ENCODE data around the gene ESRRA.

ESRRA gene

DNA sequence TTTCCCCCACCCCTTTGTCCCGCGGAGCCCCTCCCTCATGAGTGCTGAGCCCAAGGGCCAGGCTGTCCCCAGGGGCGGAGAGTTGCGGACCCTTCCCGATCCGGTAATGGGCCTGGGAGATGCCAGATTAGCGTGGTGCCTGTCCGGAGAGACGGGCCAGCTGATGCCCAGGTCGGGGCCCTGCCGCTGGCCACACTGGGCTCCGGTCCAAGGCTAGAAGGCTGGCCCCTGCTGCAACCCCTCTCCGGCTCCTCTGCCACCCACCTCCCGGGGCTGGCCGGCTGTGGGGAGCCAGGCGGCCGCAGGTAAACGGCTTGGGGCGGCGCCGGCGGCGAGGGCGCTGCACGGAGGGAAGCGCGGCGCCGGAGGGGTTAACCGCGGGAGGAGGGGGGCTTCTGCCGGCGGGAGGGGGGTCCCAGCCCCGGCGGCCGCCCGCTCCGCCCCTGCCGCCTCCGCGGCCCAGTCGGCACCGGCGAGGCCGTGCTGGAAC, 14.0 kb upstream of the ESRRA start, which contains the start of gene KCNK4:
KCNK4 (plus strand) TSS at position 41 of the 490 bp plus-strand sequence. CDS start 1,717 bp downstream, outside the sequence.
- TF ChIP-seq POLR2A (IDR thresholded peaks at IDR 0.05; ENCODE audit: low read depth, low read length) (no peak), SPI1 (IDR thresholded peaks at IDR 0.05; ENCODE audit: low read depth, low read length) (no peak), POU2F2 (IDR thresholded peaks at IDR 0.05; ENCODE audit: low read depth, low read length) (no peak), PAX5 (IDR thresholded peaks at IDR 0.05; ENCODE audit: insufficient read depth, low read length, severe bottlenecking) (no peak), POLR2AphosphoS5 (IDR thresholded peaks at IDR 0.05; ENCODE audit: low read depth, low read length) (no peak), TAF1 (IDR thresholded peaks at IDR 0.05; ENCODE audit: low read depth, low read length) (no peak)
- FAIRE-seq (no peak), DNase-seq (ENCODE audit: insufficient read length, low spot score) (no peak)

DNA sequence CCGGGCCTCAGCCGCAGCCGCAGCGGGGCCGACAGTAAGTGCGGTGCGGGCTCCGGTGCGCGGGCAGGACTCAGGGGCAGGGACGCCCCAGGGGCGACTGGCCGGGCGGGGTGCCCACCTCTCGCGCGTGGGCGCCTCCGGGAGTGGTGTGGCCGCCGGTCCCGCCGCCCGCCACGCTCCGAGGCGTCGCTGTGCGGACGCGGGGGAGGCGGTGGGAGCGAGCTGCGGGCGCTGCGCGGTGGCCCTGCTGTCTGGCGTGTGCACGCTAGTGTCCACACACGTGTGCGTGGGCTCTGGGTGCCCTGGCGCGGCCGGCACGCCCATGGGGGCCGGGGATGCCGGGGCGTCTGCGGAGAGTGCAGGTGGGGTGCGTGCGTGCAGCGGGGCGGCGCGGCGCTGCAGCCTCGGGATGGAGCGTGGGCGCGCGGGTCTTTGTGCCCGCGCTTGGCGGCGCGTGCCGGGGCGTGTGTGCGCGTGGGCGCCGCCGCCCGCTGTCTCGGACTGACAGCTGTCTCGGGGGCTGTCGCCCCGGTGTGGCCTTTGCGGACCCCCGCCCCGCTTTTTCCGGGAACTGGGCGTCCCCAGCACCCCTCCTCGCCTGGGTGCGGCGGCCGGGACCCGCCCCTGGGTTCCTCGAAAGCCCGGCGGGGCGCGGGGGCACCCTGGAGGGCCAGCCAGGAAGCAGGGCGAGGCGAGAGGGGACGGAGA, 13.4 kb upstream of the ESRRA start:
- FAIRE-seq, result no peak
- DNase-seq (ENCODE audit: insufficient read length, low spot score), result no peak
- TF ChIP-seq POLR2AphosphoS5 (IDR thresholded peaks at IDR 0.05; ENCODE audit: low read depth, low read length), result no peak
- TF ChIP-seq PAX5 (IDR thresholded peaks at IDR 0.05; ENCODE audit: insufficient read depth, low read length, severe bottlenecking), result no peak
- no peak for TF ChIP-seq TAF1 (IDR thresholded peaks at IDR 0.05; ENCODE audit: low read depth, low read length)

DNA sequence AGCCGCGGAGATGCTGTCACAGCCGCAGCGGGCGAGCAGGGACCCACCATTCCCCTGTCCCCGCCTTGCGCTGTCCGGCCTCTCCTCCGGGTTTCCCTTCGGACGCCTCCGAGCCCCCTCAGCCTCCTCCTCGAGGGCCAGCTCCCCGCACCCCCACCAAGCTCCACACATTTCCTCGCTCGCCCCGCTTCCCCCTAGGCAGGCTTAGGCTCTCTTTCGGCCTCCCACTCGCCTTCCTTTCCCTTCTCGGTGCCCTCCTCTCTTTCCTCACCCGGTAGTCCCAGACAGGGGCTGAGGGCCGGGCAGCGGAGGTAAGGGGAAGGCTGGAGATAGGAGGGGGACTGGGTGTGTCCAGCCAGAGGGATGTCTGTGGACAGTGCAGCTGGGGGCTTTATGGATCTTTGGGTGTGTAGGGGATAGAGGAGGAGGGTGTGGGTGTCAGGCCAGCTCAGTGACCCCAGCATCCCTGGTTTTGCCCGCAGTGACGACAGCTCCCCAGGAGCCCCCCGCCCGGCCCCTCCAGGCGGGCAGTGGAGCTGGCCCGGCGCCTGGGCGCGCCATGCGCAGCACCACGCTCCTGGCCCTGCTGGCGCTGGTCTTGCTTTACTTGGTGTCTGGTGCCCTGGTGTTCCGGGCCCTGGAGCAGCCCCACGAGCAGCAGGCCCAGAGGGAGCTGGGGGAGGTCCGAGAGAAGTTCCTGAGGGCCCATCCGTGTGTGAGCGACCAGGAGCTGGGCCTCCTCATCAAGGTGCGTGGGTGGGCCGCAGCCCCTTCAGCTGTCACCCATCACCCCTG, 12.7 kb upstream of the ESRRA start:
- FAIRE-seq (no peak), DNase-seq (ENCODE audit: insufficient read length, low spot score) (no peak)
- TF ChIP-seq PAX5 (IDR thresholded peaks at IDR 0.05; ENCODE audit: insufficient read depth, low read length, severe bottlenecking) (no peak), POLR2A (IDR thresholded peaks at IDR 0.05; ENCODE audit: low read depth, low read length) (no peak), SPI1 (IDR thresholded peaks at IDR 0.05; ENCODE audit: low read depth, low read length) (no peak), POLR2AphosphoS5 (IDR thresholded peaks at IDR 0.05; ENCODE audit: low read depth, low read length) (no peak), TAF1 (IDR thresholded peaks at IDR 0.05; ENCODE audit: low read depth, low read length) (no peak), POU2F2 (IDR thresholded peaks at IDR 0.05; ENCODE audit: low read depth, low read length) (no peak)

DNA sequence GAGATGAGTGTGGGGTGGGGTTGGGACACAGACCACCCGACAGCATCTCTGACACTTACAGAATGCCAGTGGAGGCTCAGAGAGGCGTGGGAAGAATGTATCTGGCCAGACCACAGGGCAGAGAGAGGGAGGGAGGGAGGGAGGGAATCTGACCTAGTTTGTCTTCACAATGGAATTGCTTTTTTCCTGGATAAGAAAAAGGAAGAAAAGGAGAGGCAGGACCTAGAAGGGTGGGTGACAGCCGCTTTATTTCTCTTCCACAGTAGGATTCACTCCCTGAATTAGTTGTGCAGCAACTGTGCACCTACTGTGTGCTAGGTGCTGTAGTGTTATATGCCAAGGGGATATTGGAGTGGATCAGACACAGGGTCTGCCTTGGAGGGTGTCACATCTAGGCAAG, 10.6 kb upstream of the ESRRA start:
- DNase-seq (ENCODE audit: insufficient read length, low spot score) (no peak), FAIRE-seq (no peak)
- TF ChIP-seq POU2F2 (IDR thresholded peaks at IDR 0.05; ENCODE audit: low read depth, low read length) (no peak), SPI1 (IDR thresholded peaks at IDR 0.05; ENCODE audit: low read depth, low read length) (no peak), POLR2A (IDR thresholded peaks at IDR 0.05; ENCODE audit: low read depth, low read length) (no peak), PAX5 (IDR thresholded peaks at IDR 0.05; ENCODE audit: insufficient read depth, low read length, severe bottlenecking) (no peak), TAF1 (IDR thresholded peaks at IDR 0.05; ENCODE audit: low read depth, low read length) (no peak), POLR2AphosphoS5 (IDR thresholded peaks at IDR 0.05; ENCODE audit: low read depth, low read length) (no peak)

DNA sequence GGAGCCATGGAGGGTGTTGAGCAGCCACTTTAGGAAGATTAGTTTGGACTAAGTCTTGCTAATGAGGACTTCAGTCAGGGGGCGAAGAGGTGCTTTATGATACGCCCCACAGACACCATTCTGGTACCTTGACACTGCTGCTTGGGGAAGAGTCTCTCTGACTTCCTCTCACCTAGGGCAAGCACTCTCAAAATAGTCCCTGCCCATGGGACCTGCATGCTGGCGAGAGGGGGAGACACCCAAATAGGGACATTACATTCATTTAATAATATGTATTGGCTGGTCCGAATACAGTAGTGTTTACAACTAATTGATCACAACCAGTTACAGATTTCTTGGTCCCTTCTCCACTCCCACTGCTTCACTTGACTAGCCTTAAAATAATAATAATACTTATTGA, 9.6 kb upstream of the ESRRA start:
- no peak for FAIRE-seq
- TF ChIP-seq POLR2AphosphoS5 (IDR thresholded peaks at IDR 0.05; ENCODE audit: low read depth, low read length) (no peak), POU2F2 (IDR thresholded peaks at IDR 0.05; ENCODE audit: low read depth, low read length) (no peak), POLR2A (IDR thresholded peaks at IDR 0.05; ENCODE audit: low read depth, low read length) (no peak), SPI1 (IDR thresholded peaks at IDR 0.05; ENCODE audit: low read depth, low read length) (no peak)
- DNase-seq (ENCODE audit: insufficient read length, low spot score), result no peak

DNA sequence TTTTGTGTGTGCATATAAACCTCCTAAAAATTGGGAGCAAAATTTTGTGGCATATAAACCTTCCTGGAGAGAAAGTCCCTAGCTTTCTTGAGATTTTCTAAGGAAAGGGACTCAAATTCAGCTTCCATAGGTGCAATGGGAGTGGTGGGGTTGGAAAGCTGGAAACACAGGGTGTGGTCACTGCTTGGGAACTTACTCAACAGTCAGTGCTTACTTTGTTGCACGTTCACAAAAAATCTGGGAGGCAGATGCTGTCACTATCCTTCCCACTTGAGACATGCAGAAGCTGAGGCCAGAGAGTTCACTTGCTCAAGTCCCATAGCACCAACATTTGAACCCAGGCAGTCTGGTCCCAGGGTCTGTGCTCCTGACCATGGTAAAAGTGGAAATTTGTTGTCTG, 9.1 kb upstream of the ESRRA start:
- DNase-seq (ENCODE audit: insufficient read length, low spot score) (no peak), FAIRE-seq (no peak)
- TF ChIP-seq PAX5 (IDR thresholded peaks at IDR 0.05; ENCODE audit: insufficient read depth, low read length, severe bottlenecking) (no peak), POLR2A (IDR thresholded peaks at IDR 0.05; ENCODE audit: low read depth, low read length) (no peak), SPI1 (IDR thresholded peaks at IDR 0.05; ENCODE audit: low read depth, low read length) (no peak), POU2F2 (IDR thresholded peaks at IDR 0.05; ENCODE audit: low read depth, low read length) (no peak), TAF1 (IDR thresholded peaks at IDR 0.05; ENCODE audit: low read depth, low read length) (no peak), POLR2AphosphoS5 (IDR thresholded peaks at IDR 0.05; ENCODE audit: low read depth, low read length) (no peak)

DNA sequence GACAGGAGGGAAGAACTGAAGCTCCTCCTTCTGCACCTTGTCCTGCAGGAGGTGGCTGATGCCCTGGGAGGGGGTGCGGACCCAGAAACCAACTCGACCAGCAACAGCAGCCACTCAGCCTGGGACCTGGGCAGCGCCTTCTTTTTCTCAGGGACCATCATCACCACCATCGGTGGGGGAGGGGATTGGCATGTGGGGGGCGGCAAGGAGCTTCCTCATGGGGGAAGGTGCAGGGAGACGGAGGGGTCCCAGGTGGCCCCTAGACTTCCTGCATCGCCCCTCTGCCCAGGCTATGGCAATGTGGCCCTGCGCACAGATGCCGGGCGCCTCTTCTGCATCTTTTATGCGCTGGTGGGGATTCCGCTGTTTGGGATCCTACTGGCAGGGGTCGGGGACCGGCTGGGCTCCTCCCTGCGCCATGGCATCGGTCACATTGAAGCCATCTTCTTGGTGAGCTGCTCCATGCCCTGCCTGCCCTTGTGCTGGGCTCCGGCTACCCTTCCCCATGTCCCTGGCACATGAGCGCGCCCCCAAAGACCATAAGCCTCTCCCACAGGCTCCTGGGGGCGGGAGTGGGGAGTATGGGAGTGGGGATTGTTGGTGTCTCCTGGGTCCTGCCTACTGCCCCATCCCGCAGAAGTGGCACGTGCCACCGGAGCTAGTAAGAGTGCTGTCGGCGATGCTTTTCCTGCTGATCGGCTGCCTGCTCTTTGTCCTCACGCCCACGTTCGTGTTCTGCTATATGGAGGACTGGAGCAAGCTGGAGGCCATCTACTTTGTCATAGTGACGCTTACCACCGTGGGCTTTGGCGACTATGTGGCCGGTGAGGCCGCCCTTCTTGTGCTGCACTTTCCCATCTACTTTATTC, 8.3 kb upstream of the ESRRA start:
- DNase-seq (ENCODE audit: insufficient read length, low spot score) (no peak), FAIRE-seq (no peak)
- TF ChIP-seq POU2F2 (IDR thresholded peaks at IDR 0.05; ENCODE audit: low read depth, low read length) (no peak), TAF1 (IDR thresholded peaks at IDR 0.05; ENCODE audit: low read depth, low read length) (no peak), POLR2AphosphoS5 (IDR thresholded peaks at IDR 0.05; ENCODE audit: low read depth, low read length) (no peak), SPI1 (IDR thresholded peaks at IDR 0.05; ENCODE audit: low read depth, low read length) (no peak)

DNA sequence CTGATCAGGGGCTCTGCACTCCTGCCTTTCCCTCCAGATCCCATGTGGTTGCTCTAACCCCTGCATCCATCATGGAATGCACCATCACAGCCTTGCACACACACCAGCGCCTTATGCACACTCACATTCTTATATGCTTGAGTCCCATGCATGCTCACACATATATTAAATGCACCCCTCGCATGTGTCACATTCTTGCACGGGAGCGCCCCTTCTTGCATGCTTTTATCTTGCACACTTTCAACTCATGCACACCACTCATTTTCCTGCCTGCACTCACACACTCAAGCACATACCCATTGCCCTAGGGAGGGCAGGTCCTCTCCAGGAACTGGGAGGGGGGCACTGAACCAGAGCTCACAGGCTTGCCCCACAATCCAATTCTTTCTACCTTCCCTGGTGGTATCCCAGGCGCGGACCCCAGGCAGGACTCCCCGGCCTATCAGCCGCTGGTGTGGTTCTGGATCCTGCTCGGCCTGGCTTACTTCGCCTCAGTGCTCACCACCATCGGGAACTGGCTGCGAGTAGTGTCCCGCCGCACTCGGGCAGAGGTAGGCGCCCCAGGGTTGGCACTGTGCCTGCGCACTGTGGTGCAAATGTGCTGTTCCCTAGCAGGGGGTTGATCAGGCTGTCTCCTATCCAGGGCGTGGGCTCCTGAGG, 7.5 kb upstream of the ESRRA start:
- TF ChIP-seq POLR2AphosphoS5 (IDR thresholded peaks at IDR 0.05; ENCODE audit: low read depth, low read length) (no peak), POLR2A (IDR thresholded peaks at IDR 0.05; ENCODE audit: low read depth, low read length) (no peak), TAF1 (IDR thresholded peaks at IDR 0.05; ENCODE audit: low read depth, low read length) (no peak), SPI1 (IDR thresholded peaks at IDR 0.05; ENCODE audit: low read depth, low read length) (no peak), POU2F2 (IDR thresholded peaks at IDR 0.05; ENCODE audit: low read depth, low read length) (no peak), PAX5 (IDR thresholded peaks at IDR 0.05; ENCODE audit: insufficient read depth, low read length, severe bottlenecking) (no peak)
- FAIRE-seq (no peak), DNase-seq (ENCODE audit: insufficient read length, low spot score) (no peak)
